GM12878 (cell line): ENCODE measurements around the gene SLC29A2.

Source experiments
- EGR1 ChIP-seq, 2 experiments: IDR thresholded peaks; 1 replicate in 1 of 2; 2 replicates in 1 of 2; pipeline ENCODE4 v1.6.1; 2011 to 2012; ENCODE audit warnings: low read depth in 2 of 2, low read length in 2 of 2, borderline replicate concordance in 1 of 2, mild to moderate bottlenecking in 1 of 2, moderate library complexity in 1 of 2
- EP300 ChIP-seq, 2 experiments: fragments of 150-350 bp in 1 of 2; IDR thresholded peaks; 2 replicates each; pipeline ENCODE4 v1.6.1; 2011 to 2012; ENCODE audit warnings: low read depth in 2 of 2, low read length in 2 of 2, borderline replicate concordance in 1 of 2, improper control_type of control experiment in 1 of 2, inconsistent platforms in 1 of 2; ENCODE audit not compliant: control insufficient read depth in 1 of 2
- PKNOX1 ChIP-seq: fragments of 450-650 bp; IDR thresholded peaks from 2 replicates; pipeline ENCODE4 v1.6.1; 2016; ENCODE audit warnings: mild to moderate bottlenecking
- ZNF207 ChIP-seq: fragments of 450-650 bp; IDR thresholded peaks from 2 replicates; pipeline ENCODE4 v1.6.1; 2014; ENCODE audit warnings: antibody characterized with exemption, mild to moderate bottlenecking, borderline replicate concordance
- ZNF384 ChIP-seq: IDR thresholded peaks from 2 replicates; pipeline ENCODE4 v1.6.1; 2012; ENCODE audit warnings: low read depth, mild to moderate bottlenecking, low read length, improper control_type of control experiment, borderline replicate concordance
- TF ChIP-seq, protein P1 (sequence below): IDR thresholded peaks from 2 replicates; pipeline ENCODE4 v1.6.1; 2011; ENCODE audit warnings: low read depth, low read length, improper control_type of control experiment, borderline replicate concordance
- TF ChIP-seq, protein P2 (sequence below): IDR thresholded peaks from 2 replicates; pipeline ENCODE4 v1.6.1; 2012; ENCODE audit warnings: mild to moderate bottlenecking, low read depth, low read length

DNA sequence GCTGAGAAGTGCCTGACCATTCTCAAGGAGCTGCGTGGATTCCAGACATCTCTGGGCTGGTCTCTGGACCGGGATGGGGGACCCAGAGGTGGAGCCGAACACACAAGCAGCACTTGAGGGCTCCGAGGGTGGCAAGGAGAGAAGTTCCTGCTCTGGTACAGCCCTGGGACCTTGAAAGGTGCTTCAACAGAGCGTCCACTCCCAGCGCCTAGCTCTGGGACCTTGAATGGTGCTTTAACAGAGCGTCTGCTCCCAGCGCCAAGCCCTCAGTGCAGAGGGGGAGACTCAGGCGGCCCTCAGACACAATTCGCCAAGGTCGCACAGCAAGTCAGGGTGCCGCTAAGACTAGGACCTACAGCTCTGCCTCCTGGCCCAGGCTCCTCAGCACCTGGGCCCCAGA is 38.6 kb upstream of the SLC29A2 start:
- TF ChIP-seq ZNF207 (no peak), PKNOX1 (no peak), ZNF384 (no peak), EP300 (IDR thresholded peaks at IDR 0.05; ENCODE audit: borderline replicate concordance in 1 of 2, control insufficient read depth in 1 of 2, low read depth in 2 of 2, low read length in 2 of 2) (no peak), EGR1 (IDR thresholded peaks at IDR 0.05; ENCODE audit: borderline replicate concordance in 1 of 2, low read depth in 2 of 2, low read length in 2 of 2) (no peak)
- TF ChIP-seq, protein P1, sequence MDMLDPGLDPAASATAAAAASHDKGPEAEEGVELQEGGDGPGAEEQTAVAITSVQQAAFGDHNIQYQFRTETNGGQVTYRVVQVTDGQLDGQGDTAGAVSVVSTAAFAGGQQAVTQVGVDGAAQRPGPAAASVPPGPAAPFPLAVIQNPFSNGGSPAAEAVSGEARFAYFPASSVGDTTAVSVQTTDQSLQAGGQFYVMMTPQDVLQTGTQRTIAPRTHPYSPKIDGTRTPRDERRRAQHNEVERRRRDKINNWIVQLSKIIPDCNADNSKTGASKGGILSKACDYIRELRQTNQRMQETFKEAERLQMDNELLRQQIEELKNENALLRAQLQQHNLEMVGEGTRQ = no peak
- TF ChIP-seq, protein P2, sequence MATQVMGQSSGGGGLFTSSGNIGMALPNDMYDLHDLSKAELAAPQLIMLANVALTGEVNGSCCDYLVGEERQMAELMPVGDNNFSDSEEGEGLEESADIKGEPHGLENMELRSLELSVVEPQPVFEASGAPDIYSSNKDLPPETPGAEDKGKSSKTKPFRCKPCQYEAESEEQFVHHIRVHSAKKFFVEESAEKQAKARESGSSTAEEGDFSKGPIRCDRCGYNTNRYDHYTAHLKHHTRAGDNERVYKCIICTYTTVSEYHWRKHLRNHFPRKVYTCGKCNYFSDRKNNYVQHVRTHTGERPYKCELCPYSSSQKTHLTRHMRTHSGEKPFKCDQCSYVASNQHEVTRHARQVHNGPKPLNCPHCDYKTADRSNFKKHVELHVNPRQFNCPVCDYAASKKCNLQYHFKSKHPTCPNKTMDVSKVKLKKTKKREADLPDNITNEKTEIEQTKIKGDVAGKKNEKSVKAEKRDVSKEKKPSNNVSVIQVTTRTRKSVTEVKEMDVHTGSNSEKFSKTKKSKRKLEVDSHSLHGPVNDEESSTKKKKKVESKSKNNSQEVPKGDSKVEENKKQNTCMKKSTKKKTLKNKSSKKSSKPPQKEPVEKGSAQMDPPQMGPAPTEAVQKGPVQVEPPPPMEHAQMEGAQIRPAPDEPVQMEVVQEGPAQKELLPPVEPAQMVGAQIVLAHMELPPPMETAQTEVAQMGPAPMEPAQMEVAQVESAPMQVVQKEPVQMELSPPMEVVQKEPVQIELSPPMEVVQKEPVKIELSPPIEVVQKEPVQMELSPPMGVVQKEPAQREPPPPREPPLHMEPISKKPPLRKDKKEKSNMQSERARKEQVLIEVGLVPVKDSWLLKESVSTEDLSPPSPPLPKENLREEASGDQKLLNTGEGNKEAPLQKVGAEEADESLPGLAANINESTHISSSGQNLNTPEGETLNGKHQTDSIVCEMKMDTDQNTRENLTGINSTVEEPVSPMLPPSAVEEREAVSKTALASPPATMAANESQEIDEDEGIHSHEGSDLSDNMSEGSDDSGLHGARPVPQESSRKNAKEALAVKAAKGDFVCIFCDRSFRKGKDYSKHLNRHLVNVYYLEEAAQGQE = no peak
